ENCODE results near the gene LTB4R2.

LTB4R2 gene

DNA sequence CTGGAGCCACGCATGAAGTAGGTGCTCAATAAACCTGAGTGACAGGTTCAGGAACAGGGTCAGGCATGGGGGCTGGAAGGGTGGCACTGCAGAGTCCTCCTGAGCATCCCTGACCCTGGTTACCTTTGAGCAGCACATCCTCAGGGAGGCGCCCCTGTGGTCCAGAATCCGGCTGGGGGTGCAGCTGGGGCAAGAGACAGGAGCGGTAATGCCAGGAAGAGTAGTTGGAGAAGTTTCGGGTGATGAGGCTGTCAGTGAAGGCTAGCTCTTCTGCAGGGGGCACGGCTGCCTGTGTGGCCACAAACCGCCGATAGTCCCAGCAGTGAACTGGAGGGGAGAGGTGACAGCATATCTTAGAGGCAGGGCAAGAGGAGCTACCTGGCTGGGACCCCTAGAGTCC is 40.6 kb upstream of the LTB4R2 start:
- Histone ChIP-seq H3K4me1 (ENCODE audit: control insufficient read depth, insufficient read depth, low read length) (peaks cover 3% of the 10 kb centered on the region; the same call in 1 of the 2 replicates), H3K4me3 (ENCODE audit: low read depth, low read length) (no peak overlapping the region), H3K27ac (ENCODE audit: extremely low read depth, low read depth, low read length) (no peak overlapping the region), H3K36me3 (ENCODE audit: control insufficient read depth in 2 of 2, insufficient read depth in 1 of 2, low read length in 2 of 2) (peaks cover 0 to 39% of the 10 kb centered on the region in 2 experiments; a peak in 1 of 3 replicates), H3K9me3 (ENCODE audit: control insufficient read depth, insufficient read depth, low read depth, low read length) (no peaks in the 10 kb centered on the region)
- ChIA-PET CTCF (interaction anchor here (2.0 to 3.0 kb wide), 3 partner anchors 26 to 162 kb away, joined by 8 to 17 read pairs (median 15); partner anchors contain the start of genes CIDEB and TINF2), POLR2A (interaction anchor here (0.8 to 2.9 kb wide), 3 partner anchors 27 to 30 kb away, joined by 3 to 47 read pairs (median 18); partner anchors contain the start of genes DHRS1, NOP9 and TINF2)
- no peak for TF ChIP-seq ZSCAN16 (tag by site-specific recombination; IDR thresholded peaks at IDR 0.05)
- peak; percentile 84 for TF ChIP-seq ZNF664 (tag by site-specific recombination; IDR thresholded peaks at IDR 0.05)

DNA sequence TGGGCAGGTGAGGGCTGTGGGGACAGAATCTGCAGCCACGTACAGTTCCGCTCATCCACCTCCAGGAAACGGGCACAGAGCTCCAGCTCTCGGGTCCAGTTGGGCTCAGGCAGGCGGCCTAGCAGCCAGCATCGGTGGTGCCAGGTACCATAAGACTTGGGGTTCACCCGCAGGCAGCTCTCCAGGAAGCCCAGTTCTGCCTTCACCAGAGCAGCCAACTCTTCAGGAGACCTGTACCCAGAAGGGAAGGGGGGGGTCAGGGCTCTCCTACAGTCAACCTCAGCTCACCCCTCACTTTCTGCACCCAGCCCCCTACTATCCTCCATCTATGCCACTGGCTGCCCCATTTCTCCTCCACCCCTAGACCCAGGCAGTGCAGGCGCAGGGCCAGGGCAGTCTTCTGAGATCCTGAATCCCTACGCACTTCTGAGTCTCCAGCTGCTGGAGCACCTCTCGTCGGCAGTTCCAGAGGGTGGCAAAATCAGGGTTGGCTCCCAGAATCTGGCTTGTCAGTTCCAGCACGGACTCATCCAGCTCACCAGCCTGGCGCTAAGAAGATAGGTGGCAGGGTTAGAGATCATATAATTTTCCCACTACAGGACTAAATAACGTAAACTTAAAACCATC is 39.9 kb upstream of the LTB4R2 start:
- POLR2A ChIA-PET: interaction anchor here (0.8 to 2.9 kb wide), 8 partner anchors 8 to 156 kb away, joined by 3 to 47 read pairs (median 12); partner anchors contain the start of genes DCAF11, DHRS1, IPO4 and MDP1
- Histone ChIP-seq H3K36me3 (ENCODE audit: control insufficient read depth in 2 of 2, insufficient read depth in 1 of 2, low read length in 2 of 2) (peaks cover 0 to 39% of the 10 kb centered on the region in 2 experiments; a peak in 1 of 3 replicates), H3K27ac (ENCODE audit: extremely low read depth, low read depth, low read length) (no peak overlapping the region), H3K4me1 (ENCODE audit: control insufficient read depth, insufficient read depth, low read length) (peaks cover 3% of the 10 kb centered on the region; the same call in 1 of the 2 replicates), H3K4me3 (ENCODE audit: low read depth, low read length) (no peak overlapping the region), H3K9me3 (ENCODE audit: control insufficient read depth, insufficient read depth, low read depth, low read length) (no peaks in the 10 kb centered on the region)
- TF ChIP-seq ZNF768 (tag by site-specific recombination; IDR thresholded peaks at IDR 0.05) (no peak), ZBTB20 (tag by site-specific recombination; IDR thresholded peaks at IDR 0.05) (no peak), MEIS1 (CRISPR knock-in tag; IDR thresholded peaks at IDR 0.05; ENCODE audit: borderline replicate concordance) (no peak), ZIC2 (tag by site-specific recombination; IDR thresholded peaks at IDR 0.05) (no peak), ZNF174 (tag by site-specific recombination; IDR thresholded peaks at IDR 0.05) (no peak), REPIN1 (tag by site-specific recombination; IDR thresholded peaks at IDR 0.05; ENCODE audit: low read depth) (no peak), ZNF121 (tag by site-specific recombination; IDR thresholded peaks at IDR 0.05) (no peak)
- TF ChIP-seq, protein P1, sequence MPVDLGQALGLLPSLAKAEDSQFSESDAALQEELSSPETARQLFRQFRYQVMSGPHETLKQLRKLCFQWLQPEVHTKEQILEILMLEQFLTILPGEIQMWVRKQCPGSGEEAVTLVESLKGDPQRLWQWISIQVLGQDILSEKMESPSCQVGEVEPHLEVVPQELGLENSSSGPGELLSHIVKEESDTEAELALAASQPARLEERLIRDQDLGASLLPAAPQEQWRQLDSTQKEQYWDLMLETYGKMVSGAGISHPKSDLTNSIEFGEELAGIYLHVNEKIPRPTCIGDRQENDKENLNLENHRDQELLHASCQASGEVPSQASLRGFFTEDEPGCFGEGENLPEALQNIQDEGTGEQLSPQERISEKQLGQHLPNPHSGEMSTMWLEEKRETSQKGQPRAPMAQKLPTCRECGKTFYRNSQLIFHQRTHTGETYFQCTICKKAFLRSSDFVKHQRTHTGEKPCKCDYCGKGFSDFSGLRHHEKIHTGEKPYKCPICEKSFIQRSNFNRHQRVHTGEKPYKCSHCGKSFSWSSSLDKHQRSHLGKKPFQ (tag by site-specific recombination; IDR thresholded peaks at IDR 0.05): no peak
- TF ChIP-seq, protein P2, sequence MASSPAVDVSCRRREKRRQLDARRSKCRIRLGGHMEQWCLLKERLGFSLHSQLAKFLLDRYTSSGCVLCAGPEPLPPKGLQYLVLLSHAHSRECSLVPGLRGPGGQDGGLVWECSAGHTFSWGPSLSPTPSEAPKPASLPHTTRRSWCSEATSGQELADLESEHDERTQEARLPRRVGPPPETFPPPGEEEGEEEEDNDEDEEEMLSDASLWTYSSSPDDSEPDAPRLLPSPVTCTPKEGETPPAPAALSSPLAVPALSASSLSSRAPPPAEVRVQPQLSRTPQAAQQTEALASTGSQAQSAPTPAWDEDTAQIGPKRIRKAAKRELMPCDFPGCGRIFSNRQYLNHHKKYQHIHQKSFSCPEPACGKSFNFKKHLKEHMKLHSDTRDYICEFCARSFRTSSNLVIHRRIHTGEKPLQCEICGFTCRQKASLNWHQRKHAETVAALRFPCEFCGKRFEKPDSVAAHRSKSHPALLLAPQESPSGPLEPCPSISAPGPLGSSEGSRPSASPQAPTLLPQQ (tag by site-specific recombination; IDR thresholded peaks at IDR 0.05): no peak
- TF ChIP-seq, protein P3, sequence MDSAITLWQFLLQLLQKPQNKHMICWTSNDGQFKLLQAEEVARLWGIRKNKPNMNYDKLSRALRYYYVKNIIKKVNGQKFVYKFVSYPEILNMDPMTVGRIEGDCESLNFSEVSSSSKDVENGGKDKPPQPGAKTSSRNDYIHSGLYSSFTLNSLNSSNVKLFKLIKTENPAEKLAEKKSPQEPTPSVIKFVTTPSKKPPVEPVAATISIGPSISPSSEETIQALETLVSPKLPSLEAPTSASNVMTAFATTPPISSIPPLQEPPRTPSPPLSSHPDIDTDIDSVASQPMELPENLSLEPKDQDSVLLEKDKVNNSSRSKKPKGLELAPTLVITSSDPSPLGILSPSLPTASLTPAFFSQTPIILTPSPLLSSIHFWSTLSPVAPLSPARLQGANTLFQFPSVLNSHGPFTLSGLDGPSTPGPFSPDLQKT (IDR thresholded peaks at IDR 0.05; ENCODE audit: borderline replicate concordance, low read depth, low read length): no peak
- TF ChIP-seq, protein P4, sequence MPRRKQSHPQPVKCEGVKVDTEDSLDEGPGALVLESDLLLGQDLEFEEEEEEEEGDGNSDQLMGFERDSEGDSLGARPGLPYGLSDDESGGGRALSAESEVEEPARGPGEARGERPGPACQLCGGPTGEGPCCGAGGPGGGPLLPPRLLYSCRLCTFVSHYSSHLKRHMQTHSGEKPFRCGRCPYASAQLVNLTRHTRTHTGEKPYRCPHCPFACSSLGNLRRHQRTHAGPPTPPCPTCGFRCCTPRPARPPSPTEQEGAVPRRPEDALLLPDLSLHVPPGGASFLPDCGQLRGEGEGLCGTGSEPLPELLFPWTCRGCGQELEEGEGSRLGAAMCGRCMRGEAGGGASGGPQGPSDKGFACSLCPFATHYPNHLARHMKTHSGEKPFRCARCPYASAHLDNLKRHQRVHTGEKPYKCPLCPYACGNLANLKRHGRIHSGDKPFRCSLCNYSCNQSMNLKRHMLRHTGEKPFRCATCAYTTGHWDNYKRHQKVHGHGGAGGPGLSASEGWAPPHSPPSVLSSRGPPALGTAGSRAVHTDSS (tag by site-specific recombination; IDR thresholded peaks at IDR 0.05): no peak
- CTCF ChIA-PET: interaction anchor here (1.0 to 3.0 kb wide), 8 partner anchors 11 to 161 kb away, joined by 3 to 17 read pairs (median 5); partner anchors contain the start of genes CIDEB, MDP1 and TINF2
